SKM-1 (cell line): ENCODE results near the gene ELAVL3.
"Not testable (repeated sequence)": the region's sequence is repeated elsewhere in the genome, so short reads cannot be mapped to it uniquely, and the experiment has no call there.

Experiments used
- DNase-seq: peaks from one replicate; lab custom pipeline; 2025; ENCODE audit not compliant: unreplicated experiment; lab: John Stamatoyannopoulos, UW

Gene ELAVL3

GRCh38 chr19:11444059-11444458, 36.8 kb downstream of the ELAVL3 start:
- DNase-seq = no peak

- DNase-seq = no peak
Measured at GRCh38 chr19:11437955-11438354, 42.9 kb downstream of the ELAVL3 start.

GRCh38 chr19:11435833-11436313, 45.0 kb downstream of the ELAVL3 start:
- DNase-seq = no peak

DNA sequence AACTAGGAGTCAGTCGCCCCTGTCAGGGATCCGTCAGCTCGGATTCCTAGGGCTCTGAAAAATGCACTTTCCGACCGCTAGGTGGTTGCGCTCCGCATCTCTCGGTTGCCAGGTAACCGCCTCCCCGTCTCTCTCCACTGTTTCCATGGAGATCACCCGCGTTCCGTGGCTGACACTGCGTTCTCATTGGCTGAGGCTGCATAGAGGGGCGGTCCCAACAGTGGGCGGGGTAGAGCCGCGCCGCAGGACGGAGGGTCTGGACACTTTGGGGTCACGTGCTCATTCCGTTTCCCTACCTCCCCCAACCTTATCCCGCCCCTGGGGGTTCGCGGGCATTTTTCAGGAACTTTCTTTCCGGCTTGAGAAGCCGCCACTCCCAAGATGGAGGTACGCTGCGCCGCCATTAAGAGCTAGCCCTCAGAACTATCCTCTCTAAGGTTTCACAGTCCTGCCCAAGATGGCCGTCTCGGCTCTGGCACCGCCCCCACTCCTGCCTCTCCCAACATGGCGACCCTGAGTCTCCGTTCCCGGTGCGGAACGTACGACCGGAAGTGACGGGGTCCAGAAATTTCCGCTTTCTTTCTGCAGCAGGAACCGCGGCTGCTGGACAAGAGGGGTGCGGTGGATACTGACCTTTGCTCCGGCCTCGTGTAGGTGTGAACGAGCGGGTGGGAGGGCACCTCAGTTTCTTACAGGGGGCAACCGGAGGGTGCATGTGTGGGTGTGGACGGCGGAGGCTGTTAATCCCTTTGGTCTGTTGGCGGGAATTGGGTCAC, 45.6 kb downstream of the ELAVL3 start, which contains the start of the genes ODAD3 and PRKCSH:
Gene ODAD3, minus strand, starts transcription at position 65 of the 776 bp plus-strand sequence. CDS start 105 bp downstream, outside the sequence.
Gene PRKCSH, plus strand, starts transcription at position 579 of the 776 bp plus-strand sequence. CDS start 483 bp downstream, outside the sequence.
- DNase-seq = peak; percentile 99

DNA sequence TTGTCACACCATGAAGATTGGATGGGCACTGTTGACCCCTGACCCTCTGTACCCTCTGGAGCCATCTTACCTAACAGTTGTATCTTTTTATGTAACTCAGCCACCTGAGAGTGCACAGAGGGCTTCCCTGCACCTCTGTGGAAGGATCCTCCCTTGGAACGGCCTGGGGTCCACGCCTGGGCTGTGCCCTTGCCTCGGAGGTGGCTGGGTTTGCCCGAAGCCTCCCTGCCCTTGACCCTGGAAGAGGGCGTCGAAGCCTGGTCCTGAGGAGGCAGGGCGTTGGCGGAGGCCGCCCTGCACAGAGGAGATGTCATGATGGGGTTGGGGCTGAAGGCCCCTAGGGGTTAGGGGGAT, 46.2 kb downstream of the ELAVL3 start:
- DNase-seq = no peak

GRCh38 chr19:11433526-11433925, 47.3 kb downstream of the ELAVL3 start:
- not testable (repeated sequence) for DNase-seq

DNA sequence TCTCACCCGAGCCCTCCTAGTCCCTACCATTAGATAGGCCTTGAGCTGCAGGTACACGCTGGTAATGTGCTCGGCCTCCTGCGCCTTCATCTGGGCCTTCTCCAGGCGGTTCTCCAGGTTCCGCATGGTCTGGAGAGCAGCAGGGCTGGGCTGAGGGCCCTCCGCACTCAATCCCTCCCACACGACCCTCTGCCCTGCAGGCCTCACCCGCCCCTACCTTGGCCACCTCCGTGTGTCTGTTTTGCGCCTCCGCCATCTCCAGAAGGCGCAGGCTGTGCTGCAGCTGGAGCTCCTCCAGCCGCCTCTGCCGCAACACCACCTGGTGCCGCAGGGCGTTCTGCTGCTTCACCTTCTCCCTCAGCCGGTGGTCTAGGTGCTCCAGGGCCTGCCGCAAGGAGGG, 54.2 kb downstream of the ELAVL3 start:
- DNase-seq = no peak

- DNase-seq = no peak
Measured at GRCh38 chr19:11425719-11426457, 55.0 kb downstream of the ELAVL3 start.

- DNase-seq = no peak
Measured at GRCh38 chr19:11423791-11424181, 57.1 kb downstream of the ELAVL3 start.

GRCh38 chr19:11423164-11423790, 57.6 kb downstream of the ELAVL3 start:
- no peak for DNase-seq

DNA sequence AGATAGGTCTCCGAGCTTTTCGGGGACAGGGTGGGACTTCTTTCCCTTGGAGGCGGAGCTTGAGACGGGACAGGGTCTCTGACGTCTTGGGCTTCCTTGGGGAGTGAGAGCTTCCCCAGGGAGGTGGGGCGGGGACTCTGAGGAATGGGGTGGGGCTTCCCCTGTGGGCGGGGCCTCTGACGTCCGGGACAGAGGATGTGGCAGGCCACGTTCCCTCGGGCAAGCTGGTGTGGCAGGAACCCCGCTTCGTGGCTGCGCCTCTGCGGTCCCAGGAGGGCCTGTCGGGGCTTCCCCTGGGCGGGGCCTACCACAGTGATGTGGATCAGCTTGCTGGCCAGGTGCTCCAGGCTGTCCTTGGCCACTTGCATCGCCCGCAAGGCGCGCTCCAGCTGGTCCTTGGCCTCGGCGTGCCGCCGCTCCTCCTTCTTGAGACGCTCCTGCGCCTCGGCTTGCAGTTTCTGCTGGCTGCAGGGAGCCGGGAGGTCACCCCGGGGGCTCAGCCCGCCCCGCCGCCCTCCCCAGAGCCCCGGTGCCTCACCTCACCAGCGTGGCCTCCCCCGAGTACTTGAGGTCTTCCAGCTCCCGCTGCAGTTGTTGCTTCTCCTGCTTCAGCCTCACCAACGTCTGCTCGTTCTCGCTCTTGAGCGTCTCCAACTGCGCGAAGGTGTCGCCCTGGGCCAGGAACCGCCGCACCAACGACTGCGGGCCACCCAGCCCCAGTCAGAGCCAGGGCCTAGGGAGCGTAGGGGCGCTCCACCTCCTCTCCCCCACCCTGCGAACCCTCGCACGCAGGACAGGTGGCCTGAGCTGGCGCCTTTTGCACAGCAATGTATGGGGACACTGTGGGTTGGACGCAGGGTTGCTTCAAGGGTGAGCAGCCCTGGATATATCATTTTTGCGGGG, 58.4 kb downstream of the ELAVL3 start:
- no peak for DNase-seq

GRCh38 chr19:11421371-11422098, 59.3 kb downstream of the ELAVL3 start:
- no peak for DNase-seq

GRCh38 chr19:11420429-11421370, 60.1 kb downstream of the ELAVL3 start:
- no peak for DNase-seq

DNA sequence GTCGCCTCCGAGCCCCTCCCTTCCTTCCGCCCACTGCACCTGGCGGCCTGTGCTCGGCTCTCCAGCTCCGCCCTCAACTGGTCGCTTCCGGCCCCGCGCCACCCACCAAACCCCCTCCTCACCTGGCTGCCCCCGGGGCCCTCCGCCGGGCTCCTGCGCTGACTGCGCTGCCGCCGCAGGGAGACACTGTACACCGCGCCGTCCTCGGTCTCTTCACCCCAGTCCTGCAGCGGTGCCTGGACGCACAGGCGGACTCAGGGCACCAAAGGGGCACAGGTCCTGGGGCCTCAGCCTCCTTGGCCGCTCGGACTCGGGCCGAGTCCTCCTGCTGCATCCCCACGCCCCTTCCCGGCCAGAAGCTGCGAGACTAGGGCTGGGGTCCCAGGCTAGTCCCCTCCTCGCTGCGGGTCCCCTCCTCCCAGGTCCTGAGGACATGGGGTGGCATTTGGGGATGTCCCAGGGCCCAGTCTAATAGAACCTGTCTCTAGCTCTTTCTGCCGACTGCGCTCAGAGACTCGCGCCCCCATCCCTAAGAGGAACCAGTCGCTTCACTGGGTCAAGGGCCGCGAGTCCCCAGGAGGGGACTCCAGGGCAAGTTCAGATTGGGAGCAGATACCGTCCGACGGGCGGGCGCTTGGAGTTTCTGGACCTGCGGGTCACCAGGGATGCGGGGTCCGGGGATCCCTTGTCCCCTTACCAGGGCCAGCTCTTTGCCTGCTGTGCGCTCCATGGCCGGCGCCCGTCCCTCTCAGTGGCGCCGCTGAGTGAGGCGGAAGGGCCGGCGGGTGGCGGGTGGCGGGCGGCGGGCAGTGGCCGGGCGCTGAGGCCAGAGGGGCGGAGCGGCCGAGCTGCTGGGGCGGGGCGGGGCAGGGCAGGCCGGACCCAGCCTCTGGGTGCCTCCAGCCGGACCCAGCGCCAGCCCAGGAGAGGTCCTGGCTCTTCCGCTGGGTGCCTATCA, 62.0 kb downstream of the ELAVL3 start, which contains the start of gene RGL3:
Gene RGL3, minus strand, starts transcription at position 766 of the 958 bp plus-strand sequence. Its CDS starts 36 bp downstream, at position 730.
- no peak for DNase-seq

DNA sequence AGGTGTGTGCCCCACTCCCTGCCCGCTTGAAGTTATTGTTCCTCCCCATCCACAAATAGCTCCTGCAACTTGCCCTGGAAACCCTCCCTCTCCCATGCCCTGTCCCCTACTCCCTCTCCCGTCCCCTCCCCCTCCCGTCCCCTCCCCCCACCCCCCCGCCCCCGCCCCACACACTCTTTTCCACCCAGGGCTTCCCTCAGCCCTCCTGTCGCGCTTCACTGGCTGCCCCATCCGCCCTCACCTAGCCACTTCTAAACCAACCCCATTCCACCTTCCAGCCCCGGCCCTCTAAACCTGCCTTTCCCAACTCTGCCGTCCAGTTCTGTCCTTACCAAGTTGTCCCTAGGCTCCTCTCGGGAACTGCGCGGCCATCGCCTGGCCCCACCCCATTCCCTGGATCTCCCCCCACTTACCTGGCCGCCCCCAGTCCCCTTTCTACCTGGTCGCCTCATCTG, 62.7 kb downstream of the ELAVL3 start:
- DNase-seq = no peak

GRCh38 chr19:11416346-11417052, 64.3 kb downstream of the ELAVL3 start:
- no peak for DNase-seq

- DNase-seq = no peak
Measured at GRCh38 chr19:11414544-11414943, 66.3 kb downstream of the ELAVL3 start.
